ENCODE measurements around the gene SP9. TPM values are rescaled to one million over a fixed set of nuclear protein-coding genes. Genes with fewer than 3 reads are reported as not detected.

The SP9 gene
- total and polyA plus RNA-seq, 8 donors, result 0.02 TPM; not detected in 7

DNA sequence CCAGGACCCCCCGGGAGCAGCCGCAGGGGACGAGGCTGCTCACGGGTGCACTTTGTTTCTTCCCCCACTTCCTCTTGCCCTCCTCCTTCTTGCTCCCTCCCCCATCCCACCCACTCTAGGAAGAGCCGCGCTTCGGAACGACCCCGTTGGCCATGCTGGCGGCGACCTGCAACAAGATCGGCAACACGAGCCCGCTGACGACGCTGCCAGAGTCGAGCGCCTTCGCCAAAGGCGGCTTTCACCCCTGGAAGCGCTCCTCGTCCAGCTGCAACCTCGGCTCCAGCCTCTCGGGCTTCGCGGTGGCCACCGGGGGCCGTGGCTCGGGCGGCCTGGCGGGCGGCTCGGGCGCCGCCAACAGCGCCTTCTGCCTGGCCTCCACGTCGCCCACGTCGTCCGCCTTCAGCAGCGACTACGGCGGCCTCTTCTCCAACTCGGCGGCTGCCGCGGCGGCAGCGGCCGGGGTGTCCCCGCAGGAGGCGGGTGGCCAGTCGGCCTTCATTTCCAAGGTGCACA is 1.3 kb downstream of the SP9 start:
- peak; percentile 7 to 18 (median 16) for ATAC-seq
- TF ChIP-seq, protein P1, sequence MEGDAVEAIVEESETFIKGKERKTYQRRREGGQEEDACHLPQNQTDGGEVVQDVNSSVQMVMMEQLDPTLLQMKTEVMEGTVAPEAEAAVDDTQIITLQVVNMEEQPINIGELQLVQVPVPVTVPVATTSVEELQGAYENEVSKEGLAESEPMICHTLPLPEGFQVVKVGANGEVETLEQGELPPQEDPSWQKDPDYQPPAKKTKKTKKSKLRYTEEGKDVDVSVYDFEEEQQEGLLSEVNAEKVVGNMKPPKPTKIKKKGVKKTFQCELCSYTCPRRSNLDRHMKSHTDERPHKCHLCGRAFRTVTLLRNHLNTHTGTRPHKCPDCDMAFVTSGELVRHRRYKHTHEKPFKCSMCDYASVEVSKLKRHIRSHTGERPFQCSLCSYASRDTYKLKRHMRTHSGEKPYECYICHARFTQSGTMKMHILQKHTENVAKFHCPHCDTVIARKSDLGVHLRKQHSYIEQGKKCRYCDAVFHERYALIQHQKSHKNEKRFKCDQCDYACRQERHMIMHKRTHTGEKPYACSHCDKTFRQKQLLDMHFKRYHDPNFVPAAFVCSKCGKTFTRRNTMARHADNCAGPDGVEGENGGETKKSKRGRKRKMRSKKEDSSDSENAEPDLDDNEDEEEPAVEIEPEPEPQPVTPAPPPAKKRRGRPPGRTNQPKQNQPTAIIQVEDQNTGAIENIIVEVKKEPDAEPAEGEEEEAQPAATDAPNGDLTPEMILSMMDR (IDR thresholded peaks at IDR 0.05), result no peak
- WGBS, 2 donors, result 6% methylated on average over 54 of the region's 54 CpGs

GRCh38 chr2:174336501-174337336 is 2.0 kb downstream of the SP9 start:
- no peak overlapping the region for H3K27ac ChIP-seq
- intact Hi-C loops (cut with DNase I), result no loop called here
- peak in 4 of 6 donors; percentile 33 to 75 (median 58) for DNase-seq
- TF ChIP-seq, protein P1 (IDR thresholded peaks at IDR 0.05), result no peak
- H3K9me3 ChIP-seq, result no peaks in the 10 kb centered on the region
- peak overlapping the region in 3 of 4 donors; percentile 2 to 38 (median 15) for H3K4me3 ChIP-seq
- 5 to 6% methylated on average over 99 to 102 of the region's 102 CpGs for WGBS, 2 donors
- H3K27me3 ChIP-seq, result peaks cover 25 to 83% (median 54%) of the 10 kb centered on the region in 4 donors
- peaks cover 0 to 14% (median 10%) of the 10 kb centered on the region in 3 donors for H3K4me1 ChIP-seq
- no peaks in the 10 kb centered on the region for H3K36me3 ChIP-seq
- peak; percentile 53 to 81 (median 70) for ATAC-seq
- no peak for FAIRE-seq

More for the DNA sequence above, 1.3 kb downstream of the SP9 start:
- DNase-seq (peak in 2 of 6 donors; percentile 63 to 69), FAIRE-seq (no peak)
- Histone ChIP-seq H3K36me3 (no peaks in the 10 kb centered on the region), H3K27ac (no peak overlapping the region), H3K4me3 (peak overlapping the region in 1 of 4 donors; percentile 38), H3K9me3 (no peaks in the 10 kb centered on the region), H3K4me1 (peaks cover 0 to 14% (median 8%) of the 10 kb centered on the region in 3 donors), H3K27me3 (peaks cover 25 to 85% (median 56%) of the 10 kb centered on the region in 4 donors)
- intact Hi-C loops (cut with DNase I), result no loop called here

DNA sequence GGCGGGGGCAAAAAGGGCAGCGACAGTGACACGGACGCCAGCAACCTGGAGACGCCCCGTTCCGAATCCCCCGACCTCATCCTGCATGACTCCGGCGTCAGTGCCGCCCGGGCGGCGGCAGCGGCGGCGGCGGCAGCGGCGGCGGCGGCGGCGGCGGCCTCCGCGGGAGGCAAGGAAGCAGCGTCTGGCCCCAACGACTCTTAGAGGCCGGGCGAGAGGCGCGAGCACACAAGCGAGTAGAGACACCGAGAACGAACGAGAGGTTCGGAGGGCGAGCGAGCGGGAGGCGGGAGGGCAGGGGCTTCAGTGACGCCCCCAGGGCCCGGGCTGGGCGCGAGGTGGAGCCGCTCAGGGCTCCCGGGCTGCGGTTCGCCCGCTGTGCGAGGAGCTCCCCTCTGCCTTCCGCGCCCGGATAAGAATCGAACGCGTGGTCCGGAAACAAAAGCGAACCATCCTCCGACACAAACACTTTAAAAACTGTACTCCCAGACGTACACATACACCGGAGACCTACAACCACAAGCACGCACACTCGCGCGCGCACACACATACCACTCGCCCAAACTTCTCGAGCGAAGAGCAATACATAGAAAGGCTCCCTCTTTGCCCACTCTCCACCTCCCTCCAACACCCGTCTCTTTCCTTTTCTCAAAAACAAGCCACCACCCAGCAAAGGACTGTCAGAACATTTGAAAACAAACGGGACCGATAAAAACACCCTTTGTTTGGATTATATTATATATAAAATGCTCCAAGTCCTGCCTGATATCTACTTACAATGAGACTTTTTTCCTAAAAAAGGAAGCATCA is 2.8 kb downstream of the SP9 start:
- H3K27me3 ChIP-seq, result peaks cover 25 to 86% (median 55%) of the 10 kb centered on the region in 4 donors
- intact Hi-C loops (cut with DNase I), result no loop called here
- peaks cover 0 to 17% (median 14%) of the 10 kb centered on the region in 3 donors for H3K4me1 ChIP-seq
- no peak overlapping the region for H3K27ac ChIP-seq
- H3K36me3 ChIP-seq, result no peaks in the 10 kb centered on the region
- FAIRE-seq (no peak), DNase-seq (peak in 1 of 6 donors; percentile 55), ATAC-seq (no peak)
- no peaks in the 10 kb centered on the region for H3K9me3 ChIP-seq
- 10 to 11% methylated on average over 66 to 74 of the region's 74 CpGs for WGBS, 2 donors
- TF ChIP-seq, protein P1 (IDR thresholded peaks at IDR 0.05), result no peak
- peak overlapping the region in 2 of 4 donors; percentile 15 to 38 for H3K4me3 ChIP-seq

DNA sequence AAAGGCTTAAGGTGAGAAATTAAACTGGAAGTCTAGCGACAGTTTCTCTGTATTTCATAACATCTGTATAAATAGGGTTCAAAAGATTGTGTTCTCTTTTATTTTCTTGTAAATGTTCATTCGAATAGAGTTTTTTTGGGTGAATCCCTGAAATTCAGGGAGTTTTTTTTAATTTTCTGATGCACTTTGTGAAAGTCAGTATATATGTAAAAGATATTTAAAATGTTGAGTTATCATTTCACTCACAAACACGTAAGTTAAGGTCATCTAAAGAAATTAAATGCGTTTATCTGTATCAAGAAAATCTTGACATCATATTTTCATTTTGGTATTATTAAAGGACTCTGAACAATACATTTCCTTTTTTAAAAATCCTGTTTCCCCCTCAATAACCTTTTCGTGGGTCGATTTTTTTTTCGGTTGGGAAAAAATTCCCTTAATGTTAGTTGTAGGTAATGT is 3.4 kb downstream of the SP9 start:
- H3K36me3 ChIP-seq, result no peaks in the 10 kb centered on the region
- FAIRE-seq, result no peak
- no peak for ATAC-seq
- TF ChIP-seq, protein P1 (IDR thresholded peaks at IDR 0.05), result no peak
- intact Hi-C loops (cut with DNase I), result no loop called here
- H3K4me3 ChIP-seq, result no peak overlapping the region
- H3K9me3 ChIP-seq, result no peaks in the 10 kb centered on the region
- H3K27me3 ChIP-seq, result peaks cover 25 to 86% (median 55%) of the 10 kb centered on the region in 4 donors
- no peak overlapping the region for H3K27ac ChIP-seq
- no peak for DNase-seq
- peaks cover 0 to 17% (median 14%) of the 10 kb centered on the region in 3 donors for H3K4me1 ChIP-seq
- 20 to 23% methylated on average over 7 of the region's 7 CpGs for WGBS, 2 donors
